ENCODE data around the gene ASPHD1. TPM values are rescaled to one million over a fixed set of nuclear protein-coding genes. Genes with fewer than 3 reads are reported as not detected.

ASPHD1 gene
- total RNA-seq, 2 experiments from 2014 or later: 2.0 to 2.1 TPM

DNA sequence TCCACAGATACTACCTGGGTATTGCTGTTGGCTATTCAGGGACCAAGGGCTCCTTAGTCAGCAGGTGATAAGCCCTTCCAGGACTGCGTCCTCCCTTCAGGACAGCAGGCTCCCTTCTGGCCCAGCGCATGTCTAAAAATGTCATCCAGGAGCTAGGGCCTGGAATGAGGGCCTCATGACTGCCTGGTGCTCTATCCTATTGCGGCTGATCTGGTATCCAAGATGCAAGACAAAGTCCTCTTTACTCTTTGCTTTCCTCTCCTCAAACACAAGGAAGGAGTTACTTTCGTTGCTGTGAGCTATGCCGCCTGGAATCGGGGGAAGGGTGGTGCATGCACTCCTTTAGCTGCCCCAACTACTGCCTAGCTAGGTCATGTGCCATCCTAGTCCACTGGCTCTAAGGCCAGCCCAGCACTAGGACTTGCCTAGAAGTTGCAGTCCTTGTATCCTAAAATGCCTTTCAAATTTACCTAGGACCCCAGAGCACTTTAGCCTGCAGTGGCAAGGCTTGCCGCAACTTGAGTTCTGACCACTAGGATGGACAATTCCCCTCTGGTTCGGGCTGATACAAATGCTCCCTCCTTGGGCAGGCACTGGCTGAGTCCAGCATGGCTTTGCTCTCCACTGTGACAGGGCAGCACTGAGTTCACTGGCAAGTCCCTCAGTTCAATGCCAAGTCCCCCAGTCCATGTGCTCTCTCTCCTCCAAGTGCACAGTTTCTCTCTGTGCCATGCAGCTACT is 51.5 kb downstream of the ASPHD1 start:
- Mint-ChIP-seq H3K27me3 (peaks cover 2% of the 10 kb centered on the region), H3K4me3 (no peak overlapping the region), H3K27ac (no peak overlapping the region), H3K9me3 (peaks cover 4% of the 10 kb centered on the region), H3K36me3 (ENCODE audit: low read depth) (no peaks in the 10 kb centered on the region), H3K4me1 (ENCODE audit: low read depth) (no peaks in the 10 kb centered on the region)
- ATAC-seq: no peak
- POLR2A ChIA-PET: interaction anchor here (0.7 to 1.2 kb wide), 3 partner anchors 26 to 75 kb away, joined by 3 read pairs; partner anchors contain the start of gene KCTD13
- TF ChIP-seq, protein P1, sequence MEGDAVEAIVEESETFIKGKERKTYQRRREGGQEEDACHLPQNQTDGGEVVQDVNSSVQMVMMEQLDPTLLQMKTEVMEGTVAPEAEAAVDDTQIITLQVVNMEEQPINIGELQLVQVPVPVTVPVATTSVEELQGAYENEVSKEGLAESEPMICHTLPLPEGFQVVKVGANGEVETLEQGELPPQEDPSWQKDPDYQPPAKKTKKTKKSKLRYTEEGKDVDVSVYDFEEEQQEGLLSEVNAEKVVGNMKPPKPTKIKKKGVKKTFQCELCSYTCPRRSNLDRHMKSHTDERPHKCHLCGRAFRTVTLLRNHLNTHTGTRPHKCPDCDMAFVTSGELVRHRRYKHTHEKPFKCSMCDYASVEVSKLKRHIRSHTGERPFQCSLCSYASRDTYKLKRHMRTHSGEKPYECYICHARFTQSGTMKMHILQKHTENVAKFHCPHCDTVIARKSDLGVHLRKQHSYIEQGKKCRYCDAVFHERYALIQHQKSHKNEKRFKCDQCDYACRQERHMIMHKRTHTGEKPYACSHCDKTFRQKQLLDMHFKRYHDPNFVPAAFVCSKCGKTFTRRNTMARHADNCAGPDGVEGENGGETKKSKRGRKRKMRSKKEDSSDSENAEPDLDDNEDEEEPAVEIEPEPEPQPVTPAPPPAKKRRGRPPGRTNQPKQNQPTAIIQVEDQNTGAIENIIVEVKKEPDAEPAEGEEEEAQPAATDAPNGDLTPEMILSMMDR (IDR thresholded peaks at IDR 0.05): no peak
- no peak for DNase-seq
- intact Hi-C loops (cut with micrococcal nuclease): no loop called here
- CTCF ChIA-PET: no interaction called here

Other genes starting within 250 kb of the ASPHD1 start
- gene SPN, start 237.2 kb upstream of the ASPHD1 start, total RNA-seq: 100 to 1,000 TPM; 110 to 119 TPM
- gene QPRT, start 221.3 kb upstream of the ASPHD1 start, total RNA-seq: 10 to 100 TPM in 1 of 2 experiments, 1 to 10 TPM in 1; 9.3 to 11.7 TPM
- 10 to 100 TPM; 22.2 to 22.4 TPM for gene C16orf54, start 154.5 kb upstream of the ASPHD1 start, total RNA-seq
- not detected for gene ZG16, start 122.2 kb upstream of the ASPHD1 start, total RNA-seq
- gene KIF22, start 109.7 kb upstream of the ASPHD1 start, total RNA-seq: 100 to 1,000 TPM; 160 to 165 TPM
- 100 to 1,000 TPM; 380 to 382 TPM for gene MAZ, start 94.0 kb upstream of the ASPHD1 start, total RNA-seq
- gene PRRT2, start 88.3 kb upstream of the ASPHD1 start, total RNA-seq: 1 to 10 TPM; 1.5 to 2.0 TPM
- 10 to 100 TPM; 26.8 to 29.0 TPM for gene PAGR1, start 84.3 kb upstream of the ASPHD1 start, total RNA-seq
- 10 to 100 TPM; 32.5 to 33.2 TPM for gene MVP, start 80.0 kb upstream of the ASPHD1 start, total RNA-seq
- 10 to 100 TPM; 30.2 to 35.4 TPM for gene CDIPT, start 37.3 kb upstream of the ASPHD1 start, total RNA-seq
- under 1 TPM; 0.11 to 0.13 TPM for gene SEZ6L2, start 938 bp upstream of the ASPHD1 start, total RNA-seq
- gene KCTD13, start 25.7 kb downstream of the ASPHD1 start, total RNA-seq: 10 to 100 TPM; 35.2 to 35.3 TPM
- 10 to 100 TPM; 31.9 to 34.9 TPM for gene TMEM219, start 61.6 kb downstream of the ASPHD1 start, total RNA-seq
- 10 to 100 TPM; 25.0 to 25.9 TPM for gene TAOK2, start 73.4 kb downstream of the ASPHD1 start, total RNA-seq
- 10 to 100 TPM; 35.2 to 36.4 TPM for gene HIRIP3, start 95.1 kb downstream of the ASPHD1 start, total RNA-seq
- 10 to 100 TPM; 75.9 to 79.1 TPM for gene INO80E, start 95.8 kb downstream of the ASPHD1 start, total RNA-seq
- 1 to 10 TPM in 1 of 2 experiments, under 1 TPM in 1; 0.68 to 1.8 TPM for gene DOC2A, start 110.5 kb downstream of the ASPHD1 start, total RNA-seq
- gene C16orf92, start 122.7 kb downstream of the ASPHD1 start, total RNA-seq: not detected
- 1 to 10 TPM; 3.5 to 3.6 TPM for gene TLCD3B, start 130.8 kb downstream of the ASPHD1 start, total RNA-seq
- gene ALDOA, start 165.3 kb downstream of the ASPHD1 start, total RNA-seq: 1,000 to 10,000 TPM; 3,042 to 3,081 TPM
- gene PPP4C, start 175.5 kb downstream of the ASPHD1 start, total RNA-seq: 100 to 1,000 TPM; 116 to 121 TPM
- 1 to 10 TPM; 2.5 TPM for gene TBX6, start 191.4 kb downstream of the ASPHD1 start, total RNA-seq
- gene YPEL3, start 195.7 kb downstream of the ASPHD1 start, total RNA-seq: 10 to 100 TPM; 17.7 to 19.5 TPM
- gene GDPD3, start 213.0 kb downstream of the ASPHD1 start, total RNA-seq: 1 to 10 TPM; 4.5 to 5.7 TPM
- 10 to 100 TPM; 57.6 to 60.1 TPM for gene MAPK3, start 222.7 kb downstream of the ASPHD1 start, total RNA-seq